Large intestine (tissue), 3 donors: ENCODE measurements around the gene GRM7. TPM values are rescaled to one million over a fixed set of nuclear protein-coding genes. Genes with fewer than 3 reads are reported as not detected.

Experiments
- DNase-seq, 2 donors: peaks; one replicate each; pipeline versions ENCODE4 v3.0.0 to v3.0.0-alpha.2; 2013
- H3K27ac ChIP-seq: one replicate; pipeline ENCODE4 v1.5.1; 2013; ENCODE audit warnings: low read length
- H3K27me3 ChIP-seq: 2 replicates; pipeline ENCODE4 v1.6.1; 2013; ENCODE audit warnings: low read length; ENCODE audit not compliant: control insufficient read depth, insufficient read depth
- H3K36me3 ChIP-seq: 2 replicates; pipeline ENCODE4 v1.6.1; 2013; ENCODE audit warnings: low read length; ENCODE audit not compliant: control insufficient read depth, insufficient read depth
- H3K4me1 ChIP-seq: one replicate; pipeline ENCODE4 v1.6.1; 2013; ENCODE audit warnings: low read length; ENCODE audit not compliant: control insufficient read depth, insufficient read depth
- H3K4me3 ChIP-seq: one replicate; pipeline ENCODE4 v1.5.1; 2013; ENCODE audit warnings: low read length
- H3K9me3 ChIP-seq: one replicate; pipeline ENCODE4 v1.6.1; 2013; ENCODE audit warnings: mild to moderate bottlenecking, low read depth, low read length, moderate library complexity; ENCODE audit not compliant: control insufficient read depth
- WGBS: methylation state at CpG from one replicate; pipeline ENCODE4 v1.1.5; 2013; ENCODE audit warnings: low lambda C conversion rate; ENCODE audit not compliant: insufficient coverage; 5-methylcytosine and 5-hydroxymethylcytosine counted together
- polyA plus RNA-seq: library from polyadenylated mRNA; unstranded; fragments of 120-200 nt; gene quantifications from one replicate; pipeline ENCODE4 v1.2.1, GENCODE V29; 2013

Gene GRM7
- polyA plus RNA-seq, 1 donor, result 0.36 TPM

DNA sequence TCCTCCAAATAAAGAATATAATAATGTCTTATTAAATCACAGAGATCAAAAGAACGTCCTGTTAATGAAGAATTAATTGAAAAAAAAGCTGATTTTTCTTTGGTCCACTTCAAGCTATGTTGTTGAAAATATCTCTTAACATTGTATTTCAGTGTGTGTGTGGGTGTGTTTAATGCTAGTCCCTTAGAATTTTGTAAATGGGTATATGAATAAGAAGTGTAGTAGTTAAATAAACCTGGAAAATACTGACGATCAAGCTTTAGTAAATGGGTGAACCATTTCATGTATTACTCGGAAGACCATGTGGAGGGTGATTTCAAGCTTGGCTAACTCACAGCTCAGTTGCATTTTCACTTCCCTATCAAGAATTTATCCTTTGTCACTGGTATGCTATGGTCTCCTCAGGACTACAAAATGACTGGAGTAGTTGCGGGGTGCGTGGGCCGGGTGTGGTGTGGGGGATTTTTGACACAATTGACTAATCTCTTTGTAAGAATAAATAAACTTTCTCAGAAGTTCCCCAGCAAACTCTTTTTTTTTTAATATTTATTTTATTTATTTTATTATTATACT is 586.4 kb downstream of the GRM7 start:
- no peaks in the 10 kb centered on the region for H3K36me3 ChIP-seq
- DNase-seq, result no peak
- H3K4me1 ChIP-seq, result no peaks in the 10 kb centered on the region
- WGBS, result 75% methylated on average over 2 of the region's 6 CpGs
- H3K4me3 ChIP-seq, result no peak overlapping the region
- H3K27me3 ChIP-seq, result no peaks in the 10 kb centered on the region
- no peaks in the 10 kb centered on the region for H3K9me3 ChIP-seq
- H3K27ac ChIP-seq, result no peak overlapping the region

DNA sequence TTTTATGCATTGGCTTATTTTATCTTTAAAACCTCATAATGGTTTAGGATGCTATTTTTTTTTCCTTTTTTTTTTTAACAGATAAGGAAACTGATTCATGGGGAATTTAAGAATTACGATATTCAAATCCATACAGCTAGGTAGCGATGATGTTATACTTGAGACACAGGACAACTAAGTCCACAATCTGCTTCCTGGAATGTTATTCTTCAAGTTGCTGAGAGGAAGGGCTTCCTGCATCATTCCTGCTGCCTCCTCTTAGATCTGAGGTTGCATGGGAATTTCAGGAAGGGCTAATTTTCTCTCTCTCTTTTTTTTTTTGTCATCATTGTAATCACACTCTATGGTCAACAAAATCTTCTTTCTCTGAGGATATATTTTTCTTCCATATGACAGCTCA is 595.5 kb downstream of the GRM7 start:
- no peak for DNase-seq
- no CpG with 5 or more reads among the region's 2 CpGs for WGBS
- Histone ChIP-seq H3K27ac (no peak overlapping the region), H3K4me3 (no peak overlapping the region), H3K9me3 (no peaks in the 10 kb centered on the region), H3K27me3 (no peaks in the 10 kb centered on the region), H3K4me1 (no peaks in the 10 kb centered on the region), H3K36me3 (no peaks in the 10 kb centered on the region)

DNA sequence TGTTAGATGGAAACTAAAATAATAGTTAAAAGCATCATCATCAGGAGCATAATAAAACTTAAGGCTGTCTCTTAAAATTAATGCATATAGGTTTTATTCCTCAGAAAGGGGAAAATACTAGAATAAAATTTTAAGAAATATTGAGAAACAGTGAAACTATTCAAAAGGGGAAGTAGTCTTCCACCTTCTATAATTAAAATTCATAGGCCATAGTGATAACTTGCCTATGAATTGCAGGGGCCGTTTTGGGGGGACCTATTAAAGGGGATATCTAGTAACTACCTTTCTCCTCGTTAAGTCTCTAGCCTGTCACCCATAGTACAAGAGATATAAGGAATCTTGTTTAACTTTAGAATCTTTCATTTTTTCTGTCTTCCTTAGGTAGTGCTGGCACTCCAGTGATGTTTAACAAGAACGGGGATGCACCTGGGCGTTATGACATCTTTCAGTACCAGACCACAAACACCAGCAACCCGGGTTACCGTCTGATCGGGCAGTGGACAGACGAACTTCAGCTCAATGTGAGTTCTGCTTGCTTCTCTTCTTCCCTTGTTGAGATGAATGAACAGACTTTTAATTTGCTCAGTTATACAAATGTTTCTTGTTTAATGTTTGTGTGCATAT is 600.4 kb downstream of the GRM7 start:
- Histone ChIP-seq H3K9me3 (no peaks in the 10 kb centered on the region), H3K4me1 (no peaks in the 10 kb centered on the region), H3K27ac (no peak overlapping the region), H3K36me3 (no peaks in the 10 kb centered on the region), H3K27me3 (no peaks in the 10 kb centered on the region), H3K4me3 (no peak overlapping the region)
- no peak for DNase-seq
- WGBS, result no CpG with 5 or more reads among the region's 8 CpGs

DNA sequence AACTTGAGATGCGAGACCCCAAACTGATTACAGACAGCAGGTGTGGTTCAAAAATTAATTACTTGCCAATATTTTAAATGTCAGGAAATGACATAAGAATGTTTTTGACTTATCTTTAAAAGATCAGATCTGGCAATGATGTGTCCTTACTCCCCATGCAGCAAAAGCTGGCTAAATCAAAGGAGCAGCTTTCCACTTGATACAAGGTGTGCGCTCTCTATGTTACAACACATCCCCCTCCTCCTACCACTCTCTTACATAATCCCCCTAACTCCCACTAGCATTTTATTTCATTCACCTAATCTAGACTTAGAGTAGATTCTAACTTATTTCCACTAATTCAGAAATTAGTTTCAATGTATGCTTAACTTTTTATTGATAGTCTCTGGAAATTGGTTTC is 609.0 kb downstream of the GRM7 start:
- 100% methylated on average over 1 of the region's 2 CpGs for WGBS
- Histone ChIP-seq H3K9me3 (no peaks in the 10 kb centered on the region), H3K4me3 (no peak overlapping the region), H3K27me3 (no peaks in the 10 kb centered on the region), H3K36me3 (no peaks in the 10 kb centered on the region), H3K4me1 (no peaks in the 10 kb centered on the region), H3K27ac (no peak overlapping the region)
- DNase-seq, result no peak

DNA sequence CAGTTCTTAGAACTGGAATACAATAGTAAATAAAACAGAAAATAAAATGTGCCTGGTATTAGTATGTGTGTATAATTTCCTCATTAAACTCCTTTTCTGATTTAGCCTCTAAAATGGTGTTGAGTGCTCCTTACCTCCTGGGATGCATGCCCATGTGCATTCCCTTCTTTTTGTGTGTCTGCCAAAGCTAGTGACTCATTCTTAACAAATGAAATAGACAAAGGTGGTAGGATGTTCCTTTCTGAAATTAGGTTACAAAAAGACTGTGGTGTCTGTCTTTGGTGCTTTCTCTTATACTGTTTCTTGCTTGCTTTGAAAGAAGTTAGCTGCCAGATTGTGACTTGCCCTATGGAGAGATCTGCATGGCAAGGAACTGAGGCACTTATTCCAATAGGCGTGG is 623.7 kb downstream of the GRM7 start:
- no peaks in the 10 kb centered on the region for H3K36me3 ChIP-seq
- no CpG with 5 or more reads among the region's 1 CpG for WGBS
- H3K9me3 ChIP-seq, result no peaks in the 10 kb centered on the region
- H3K27me3 ChIP-seq, result no peaks in the 10 kb centered on the region
- H3K27ac ChIP-seq, result no peak overlapping the region
- H3K4me1 ChIP-seq, result no peaks in the 10 kb centered on the region
- DNase-seq, result no peak
- H3K4me3 ChIP-seq, result no peak overlapping the region

DNA sequence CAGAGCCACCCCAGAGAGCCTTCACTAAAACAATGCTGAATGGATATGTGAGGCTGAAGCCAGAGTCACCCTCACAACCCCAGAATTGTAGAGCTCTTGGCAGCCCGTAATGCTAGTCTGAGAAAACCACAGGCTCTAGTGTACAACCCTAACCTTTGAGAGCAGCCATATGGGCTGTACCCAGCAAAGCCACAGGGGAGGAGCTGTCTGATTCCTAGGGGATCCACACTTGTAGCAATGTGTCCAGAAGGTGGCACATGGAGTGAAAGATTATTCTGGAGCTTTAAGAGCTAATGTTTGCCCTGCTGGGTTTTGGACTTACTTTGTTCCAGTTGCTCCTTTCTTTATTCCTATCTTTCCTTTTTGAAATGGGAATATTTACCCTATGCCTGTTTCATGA is 626.8 kb downstream of the GRM7 start:
- H3K4me3 ChIP-seq, result no peak overlapping the region
- no CpG with 5 or more reads among the region's 1 CpG for WGBS
- H3K36me3 ChIP-seq, result no peaks in the 10 kb centered on the region
- no peaks in the 10 kb centered on the region for H3K9me3 ChIP-seq
- no peak for DNase-seq
- H3K27me3 ChIP-seq, result no peaks in the 10 kb centered on the region
- H3K4me1 ChIP-seq, result no peaks in the 10 kb centered on the region
- no peak overlapping the region for H3K27ac ChIP-seq

DNA sequence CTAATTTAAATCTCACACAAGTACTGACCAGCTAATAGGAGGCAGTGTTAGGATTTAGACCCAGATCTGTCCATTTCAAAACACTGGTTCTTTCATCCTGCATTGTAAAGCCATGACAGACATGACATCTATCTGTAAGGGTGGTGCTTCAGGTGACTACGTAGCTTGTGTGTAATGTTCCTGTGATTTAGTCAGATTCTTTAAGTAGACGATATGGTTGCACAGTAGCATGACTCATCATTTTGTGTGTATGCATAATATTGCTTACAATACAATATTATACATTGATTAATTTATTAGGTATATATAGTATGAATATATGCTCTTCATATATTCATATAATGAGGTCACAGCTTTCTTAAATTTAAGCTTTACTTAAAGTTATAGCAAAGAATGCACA is 628.5 kb downstream of the GRM7 start:
- Histone ChIP-seq H3K36me3 (no peaks in the 10 kb centered on the region), H3K4me1 (no peaks in the 10 kb centered on the region), H3K27ac (no peak overlapping the region), H3K9me3 (no peaks in the 10 kb centered on the region), H3K27me3 (no peaks in the 10 kb centered on the region), H3K4me3 (no peak overlapping the region)
- DNase-seq, result no peak
- WGBS, result no CpG with 5 or more reads among the region's 2 CpGs

DNA sequence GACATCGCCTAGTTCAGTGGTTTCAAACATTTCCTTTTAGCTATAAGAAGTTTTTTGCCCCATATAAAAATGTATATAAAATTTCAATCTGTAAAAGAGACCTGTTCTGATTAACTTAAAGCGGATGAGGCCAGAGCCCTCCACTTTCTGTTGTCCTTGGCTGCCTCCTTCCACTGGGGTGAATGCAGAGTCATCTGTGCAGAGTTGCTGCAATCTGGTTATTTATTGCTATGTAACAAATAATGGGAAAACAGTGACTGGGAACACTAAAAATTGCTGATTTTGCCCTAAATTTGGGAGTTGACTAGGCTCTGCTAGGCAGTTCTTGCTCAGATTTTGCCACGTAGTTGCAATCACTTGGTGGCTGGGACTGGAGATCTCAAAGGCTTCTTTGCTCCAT is 637.8 kb downstream of the GRM7 start:
- no peak overlapping the region for H3K4me3 ChIP-seq
- H3K4me1 ChIP-seq, result no peaks in the 10 kb centered on the region
- no peak overlapping the region for H3K27ac ChIP-seq
- no peaks in the 10 kb centered on the region for H3K27me3 ChIP-seq
- H3K36me3 ChIP-seq, result no peaks in the 10 kb centered on the region
- WGBS, result no CpG with 5 or more reads among the region's 3 CpGs
- DNase-seq, result no peak
- H3K9me3 ChIP-seq, result no peaks in the 10 kb centered on the region

DNA sequence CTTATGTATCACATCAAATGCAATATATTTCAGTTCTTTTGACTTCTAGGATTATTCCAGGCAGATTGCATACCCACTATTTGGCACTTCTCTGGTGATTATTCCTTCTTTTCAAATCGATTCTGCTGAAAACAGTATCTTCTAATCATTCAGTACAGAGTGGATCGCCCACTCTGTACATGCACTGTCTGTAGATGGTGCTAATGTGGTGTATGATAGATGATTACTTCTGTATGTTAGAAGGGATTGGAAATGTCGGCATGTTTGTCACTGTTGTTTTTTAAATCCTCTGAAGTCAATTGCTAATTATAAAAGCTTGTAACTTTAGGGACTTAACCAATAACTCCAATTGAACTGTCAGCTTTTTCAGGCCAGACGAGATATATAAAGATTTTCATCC is 642.5 kb downstream of the GRM7 start:
- no peak for DNase-seq
- no peaks in the 10 kb centered on the region for H3K9me3 ChIP-seq
- no peak overlapping the region for H3K27ac ChIP-seq
- no peaks in the 10 kb centered on the region for H3K27me3 ChIP-seq
- no peaks in the 10 kb centered on the region for H3K4me1 ChIP-seq
- 100% methylated on average over 1 of the region's 4 CpGs for WGBS
- H3K4me3 ChIP-seq, result no peak overlapping the region
- H3K36me3 ChIP-seq, result no peaks in the 10 kb centered on the region

DNA sequence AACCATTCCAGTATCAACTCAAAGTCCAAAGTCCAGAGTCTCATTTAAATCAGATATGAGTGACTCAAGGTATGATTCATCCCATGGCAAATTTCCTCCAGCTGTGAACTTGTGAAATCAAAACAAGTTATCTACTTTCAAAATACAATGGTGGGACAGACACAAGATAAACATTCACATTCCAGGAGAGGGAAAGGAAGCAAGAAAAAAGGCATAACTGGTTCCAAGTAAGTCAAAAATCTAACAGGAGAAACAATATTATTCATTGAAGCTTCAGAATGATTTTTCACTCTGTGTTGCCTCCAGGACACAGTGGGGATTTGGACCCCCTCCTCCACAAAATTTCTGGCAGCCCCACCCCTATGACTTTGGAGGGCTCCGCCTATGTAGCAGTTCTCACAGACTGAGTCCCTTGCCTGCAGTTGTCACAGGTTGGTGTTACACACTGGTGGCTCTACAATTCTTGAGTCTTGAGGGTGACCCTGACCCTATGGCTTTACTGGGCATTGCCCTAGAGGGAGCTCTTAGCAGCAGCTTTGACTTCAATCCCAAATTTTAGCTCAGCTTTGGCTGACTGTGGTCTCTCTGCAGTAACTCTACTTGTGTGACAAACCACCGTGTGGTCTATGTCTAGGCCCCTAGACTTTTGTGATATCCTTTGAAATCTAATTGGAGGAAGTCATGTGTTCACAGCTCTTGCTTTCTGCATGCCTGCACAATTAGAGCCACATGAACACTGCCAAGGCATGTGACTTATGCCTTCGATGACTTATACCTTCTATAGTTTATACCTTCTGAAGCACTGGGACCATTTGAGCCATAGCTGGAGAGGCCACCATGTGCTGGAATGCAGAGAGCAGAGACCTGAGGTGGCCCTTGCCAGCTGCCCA is 644.2 kb downstream of the GRM7 start:
- Histone ChIP-seq H3K27me3 (no peaks in the 10 kb centered on the region), H3K4me1 (no peaks in the 10 kb centered on the region), H3K27ac (no peak overlapping the region), H3K36me3 (no peaks in the 10 kb centered on the region), H3K9me3 (no peaks in the 10 kb centered on the region), H3K4me3 (no peak overlapping the region)
- no CpG with 5 or more reads among the region's 3 CpGs for WGBS
- peak; percentile 29 to 35 for DNase-seq
